DMS153 (cell line): ENCODE data around the gene SYPL2.
"Not testable (repeated sequence)": the region's sequence is repeated elsewhere in the genome, so short reads cannot be mapped to it uniquely, and the experiment has no call there.

Experiments used
- DNase-seq: peaks from one replicate; lab custom pipeline; 2025; lab: John Stamatoyannopoulos, UW

SYPL2 gene

GRCh38 chr1:109472779-109473178 lies 6.4 kb downstream of the SYPL2 start:
- no peak for DNase-seq

GRCh38 chr1:109473284-109474057 lies 7.1 kb downstream of the SYPL2 start:
- DNase-seq: not testable (repeated sequence)

- no peak for DNase-seq
Observed at GRCh38 chr1:109474697-109475096, 8.4 kb downstream of the SYPL2 start.

- no peak for DNase-seq
Observed at GRCh38 chr1:109475261-109475660, 8.9 kb downstream of the SYPL2 start.

- no peak for DNase-seq
Observed at GRCh38 chr1:109476825-109477224, 10.5 kb downstream of the SYPL2 start.

GRCh38 chr1:109477821-109478220 lies 11.5 kb downstream of the SYPL2 start:
- no peak for DNase-seq

GRCh38 chr1:109478806-109479205 lies 12.5 kb downstream of the SYPL2 start:
- DNase-seq: no peak

- no peak for DNase-seq
Observed at GRCh38 chr1:109479311-109479710, 13.0 kb downstream of the SYPL2 start.

- DNase-seq: no peak
Observed at GRCh38 chr1:109479901-109480300, 13.6 kb downstream of the SYPL2 start.

GRCh38 chr1:109481646-109482045 lies 15.3 kb downstream of the SYPL2 start:
- DNase-seq: no peak

GRCh38 chr1:109482242-109482641 lies 15.9 kb downstream of the SYPL2 start:
- DNase-seq: no peak

GRCh38 chr1:109482791-109483671 lies 16.7 kb downstream of the SYPL2 start:
- no peak for DNase-seq

- peak; percentile 79 for DNase-seq
Observed at GRCh38 chr1:109483672-109484518, 17.5 kb downstream of the SYPL2 start, which contains the start of gene ATXN7L2. ATXN7L2 (plus strand) TSS chr1:109483905; CDS start chr1:109483954, 49 bp downstream.

GRCh38 chr1:109484519-109484975 lies 18.2 kb downstream of the SYPL2 start:
- DNase-seq: no peak

- DNase-seq: no peak
Observed at GRCh38 chr1:109485001-109485400, 18.7 kb downstream of the SYPL2 start.

GRCh38 chr1:109487261-109487660 lies 20.9 kb downstream of the SYPL2 start:
- DNase-seq: no peak

- DNase-seq: no peak
Observed at GRCh38 chr1:109488201-109488600, 21.9 kb downstream of the SYPL2 start.

- no peak for DNase-seq
Observed at GRCh38 chr1:109488696-109489095, 22.4 kb downstream of the SYPL2 start.

GRCh38 chr1:109490029-109490933 lies 23.9 kb downstream of the SYPL2 start:
- DNase-seq: no peak

GRCh38 chr1:109490934-109491302 lies 24.6 kb downstream of the SYPL2 start:
- no peak for DNase-seq

- DNase-seq: no peak
Observed at GRCh38 chr1:109491372-109491771, 25.0 kb downstream of the SYPL2 start.
